Measurements from ENCODE around the gene TMEM63C. TPM values are rescaled to one million over a fixed set of nuclear protein-coding genes. Genes with fewer than 3 reads are reported as not detected.

The TMEM63C gene
- polyA plus RNA-seq, 3 donors, result 0.57 to 1.1 (median 0.81) TPM

DNA sequence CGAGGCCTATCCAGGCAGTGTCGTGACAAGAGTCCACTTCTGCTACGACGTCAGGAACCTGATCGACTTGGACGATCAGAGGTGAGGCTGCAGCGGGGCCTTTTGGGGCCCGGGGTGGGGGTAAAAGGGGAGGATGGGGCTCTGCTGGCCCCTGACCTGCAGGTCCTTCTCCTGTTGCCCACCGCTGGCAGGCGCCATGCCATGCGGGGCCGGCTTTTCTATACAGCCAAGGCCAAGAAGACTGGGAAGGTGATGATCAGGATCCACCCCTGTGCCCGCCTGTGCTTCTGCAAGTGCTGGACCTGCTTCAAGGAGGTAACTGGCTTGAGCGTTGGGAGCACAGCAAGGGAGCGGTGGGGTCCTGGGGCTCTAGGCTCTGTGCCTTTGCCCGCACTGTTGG lies 57.8 kb downstream of the TMEM63C start:
- no peak for DNase-seq (ENCODE audit: extremely low read depth in 1 of 11, low read depth in 9 of 11, low spot score in 4 of 11)

DNA sequence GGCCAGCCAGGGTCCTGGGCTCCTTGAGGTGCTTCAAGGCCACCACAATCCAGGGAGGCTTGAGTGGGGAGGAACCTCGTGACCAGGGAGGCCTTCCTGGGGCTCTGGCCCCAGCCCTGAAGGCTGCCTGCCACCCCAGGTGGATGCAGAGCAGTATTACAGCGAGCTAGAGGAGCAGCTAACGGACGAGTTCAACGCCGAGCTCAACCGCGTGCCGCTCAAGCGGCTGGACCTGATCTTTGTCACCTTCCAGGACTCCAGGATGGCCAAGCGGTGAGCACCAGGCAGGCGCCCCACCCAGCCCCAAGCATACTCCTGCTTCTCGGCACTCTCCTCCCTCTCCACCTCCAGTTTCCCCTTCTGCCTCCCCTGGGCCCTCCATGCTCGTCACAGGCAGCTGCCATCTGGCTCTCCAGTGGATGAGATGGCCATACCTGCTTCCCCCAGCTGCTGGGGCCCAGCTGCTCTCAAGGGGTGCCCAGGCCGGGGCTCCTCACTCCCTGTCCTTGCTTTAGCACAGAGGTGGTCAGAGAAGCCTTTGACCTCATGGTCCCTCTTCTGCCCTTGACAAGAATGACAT lies 58.8 kb downstream of the TMEM63C start:
- DNase-seq (ENCODE audit: extremely low read depth in 1 of 11, low read depth in 9 of 11, low spot score in 4 of 11), result no peak

DNA sequence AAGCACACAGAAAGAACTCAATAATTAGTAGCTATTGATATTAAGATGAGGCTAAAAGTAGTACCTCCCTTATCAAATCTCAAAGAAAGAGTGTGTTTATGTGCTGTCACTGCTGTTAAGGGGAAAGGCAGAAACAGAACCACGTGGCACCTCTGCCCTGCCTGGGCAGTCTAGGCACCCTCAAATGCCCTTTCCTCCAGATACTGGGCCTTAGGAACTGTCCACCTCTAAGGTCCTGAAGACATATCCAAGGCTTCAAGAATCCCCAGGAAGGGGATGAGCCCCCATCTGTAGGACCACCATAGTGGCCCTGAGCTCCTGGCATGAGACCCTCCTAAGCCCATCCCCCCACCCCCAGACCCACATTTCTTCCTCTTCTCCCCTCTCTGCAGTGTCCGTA lies 60.4 kb downstream of the TMEM63C start:
- peak in 1 of 11 donors; percentile 11 for DNase-seq (ENCODE audit: extremely low read depth in 1 of 11, low read depth in 9 of 11, low spot score in 4 of 11)

DNA sequence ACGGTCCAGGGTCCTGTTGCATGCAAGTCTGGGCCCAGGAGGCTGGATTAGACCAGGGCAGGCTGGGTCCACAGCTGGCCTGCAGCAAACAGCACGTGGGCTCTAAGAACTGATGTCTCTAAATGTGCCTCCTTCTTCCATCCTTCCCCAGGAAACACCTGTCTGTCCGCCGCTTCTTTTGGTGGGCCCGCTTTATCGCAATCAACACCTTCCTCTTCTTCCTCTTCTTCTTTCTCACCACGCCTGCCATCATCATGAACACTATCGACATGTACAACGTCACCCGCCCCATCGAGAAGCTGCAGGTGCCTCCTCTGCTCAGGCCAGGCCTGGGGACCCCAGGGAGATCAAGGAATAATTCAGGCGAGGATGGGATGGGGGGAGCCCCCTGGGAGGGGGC lies 61.2 kb downstream of the TMEM63C start:
- no peak for DNase-seq (ENCODE audit: extremely low read depth in 1 of 11, low read depth in 9 of 11, low spot score in 4 of 11)

DNA sequence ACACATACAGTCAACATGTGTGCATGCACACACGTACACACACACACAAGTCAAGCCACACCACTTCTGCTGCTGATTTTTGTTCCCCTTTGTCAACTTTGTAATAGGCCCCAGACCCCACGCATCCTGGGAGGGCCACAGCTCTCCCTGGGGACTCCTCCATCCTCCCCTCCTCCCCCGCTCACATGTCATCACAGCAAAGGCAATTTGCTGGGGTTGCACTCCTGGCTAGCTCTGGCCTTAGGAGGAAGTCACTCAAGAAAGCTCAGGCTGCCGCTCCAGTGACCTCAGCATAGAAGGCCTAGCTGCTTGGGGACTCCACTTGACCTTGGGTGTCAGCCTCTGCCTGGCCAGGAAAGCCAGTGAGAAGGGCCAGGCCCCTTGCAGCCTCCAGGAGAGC lies 62.3 kb downstream of the TMEM63C start:
- no peak for DNase-seq (ENCODE audit: extremely low read depth in 1 of 11, low read depth in 9 of 11, low spot score in 4 of 11)

DNA sequence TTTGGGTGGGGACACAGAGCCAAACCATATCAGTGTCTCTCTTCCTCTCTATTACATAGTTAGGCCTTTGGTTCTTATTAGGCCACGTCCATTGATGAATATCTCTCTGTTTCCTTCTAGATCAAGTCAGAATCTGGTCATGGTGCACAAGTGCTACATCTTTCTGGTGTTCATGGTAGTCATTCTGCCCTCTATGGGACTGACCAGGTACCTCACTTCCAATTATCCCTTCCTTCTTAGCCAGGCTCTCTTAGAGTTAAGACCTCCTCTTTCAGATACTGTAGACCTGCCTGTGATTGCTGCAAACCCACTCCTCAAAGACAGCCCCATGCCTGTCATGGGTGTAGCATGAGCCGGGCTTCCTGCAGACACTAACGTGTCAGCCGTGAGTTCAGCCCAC lies 64.2 kb downstream of the TMEM63C start:
- DNase-seq (ENCODE audit: extremely low read depth in 1 of 11, low read depth in 9 of 11, low spot score in 4 of 11), result no peak

DNA sequence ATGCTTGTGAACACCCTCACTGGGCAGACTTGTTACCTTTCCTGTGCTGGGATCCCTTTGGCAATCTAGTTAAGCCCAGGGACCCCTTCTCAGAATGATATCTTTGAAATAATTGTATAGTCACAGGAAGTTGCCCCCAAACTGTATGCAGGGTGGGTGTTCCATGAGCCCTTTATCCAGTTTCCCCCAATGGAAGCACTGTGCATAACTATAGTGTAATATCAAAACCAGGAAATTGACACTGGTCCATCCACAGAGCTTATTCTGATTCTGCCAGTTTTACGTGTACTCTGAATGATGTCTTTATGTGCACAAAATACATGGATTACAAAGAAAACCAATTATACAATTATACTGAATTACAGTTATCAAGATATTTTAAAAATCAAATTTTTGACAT lies 65.2 kb downstream of the TMEM63C start:
- DNase-seq (ENCODE audit: extremely low read depth in 1 of 11, low read depth in 9 of 11, low spot score in 4 of 11), result no peak

DNA sequence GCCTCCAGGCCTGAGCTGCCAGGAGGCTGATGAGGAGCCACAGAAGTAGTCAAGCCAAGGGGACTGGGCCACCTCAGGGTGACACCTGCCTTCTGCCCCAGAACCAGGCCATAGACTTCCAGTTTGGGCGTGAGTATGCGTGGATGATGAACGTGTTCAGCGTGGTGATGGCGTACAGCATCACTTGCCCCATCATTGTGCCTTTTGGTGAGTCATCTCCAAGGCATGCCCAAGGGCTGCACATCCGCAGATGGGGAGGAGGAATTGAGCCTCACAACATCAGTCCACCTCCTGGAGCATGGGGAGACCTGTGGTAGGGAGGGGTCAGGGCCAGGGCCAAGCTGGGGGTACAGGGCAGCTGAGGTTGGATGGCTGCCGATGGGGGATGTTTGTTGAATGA lies 67.1 kb downstream of the TMEM63C start:
- no peak for DNase-seq (ENCODE audit: extremely low read depth in 1 of 11, low read depth in 9 of 11, low spot score in 4 of 11)

DNA sequence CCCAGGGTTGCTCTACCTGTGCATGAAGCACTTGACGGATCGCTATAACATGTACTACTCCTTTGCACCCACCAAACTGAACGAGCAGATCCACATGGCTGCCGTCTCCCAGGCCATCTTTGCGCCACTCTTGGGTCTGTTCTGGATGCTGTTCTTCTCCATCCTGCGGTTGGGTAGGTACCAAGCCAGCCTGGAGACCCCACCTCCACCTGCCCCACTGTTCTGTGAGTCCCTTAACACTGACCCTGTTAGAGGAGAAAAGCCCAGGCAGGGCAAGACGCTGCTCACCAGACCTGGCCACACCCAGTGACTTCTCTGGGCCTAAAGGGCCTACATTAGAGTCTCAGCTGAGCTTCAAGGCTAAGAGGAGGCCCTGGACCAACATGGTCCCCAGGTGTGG lies 67.7 kb downstream of the TMEM63C start:
- no peak for DNase-seq (ENCODE audit: extremely low read depth in 1 of 11, low read depth in 9 of 11, low spot score in 4 of 11)

DNA sequence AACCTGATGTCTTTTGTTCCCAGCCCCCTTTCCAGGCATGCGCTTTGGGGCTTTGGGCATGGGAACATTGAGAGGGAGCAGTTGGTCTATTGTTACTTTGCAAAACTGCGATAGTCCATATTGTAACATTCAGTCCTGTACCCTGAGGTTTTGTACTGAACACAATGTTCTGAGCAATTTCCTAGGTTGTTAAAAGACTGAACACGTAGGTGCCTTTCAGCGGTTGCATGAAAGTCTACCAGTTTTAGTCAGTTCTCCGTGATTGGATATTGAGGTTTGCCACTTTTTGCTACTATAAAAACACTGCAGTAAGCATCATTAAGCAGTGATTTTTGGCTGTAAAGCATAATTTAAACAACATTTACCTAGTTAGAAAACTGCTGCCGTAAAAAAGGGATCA lies 69.3 kb downstream of the TMEM63C start:
- DNase-seq (ENCODE audit: extremely low read depth in 1 of 11, low read depth in 9 of 11, low spot score in 4 of 11), result no peak

DNA sequence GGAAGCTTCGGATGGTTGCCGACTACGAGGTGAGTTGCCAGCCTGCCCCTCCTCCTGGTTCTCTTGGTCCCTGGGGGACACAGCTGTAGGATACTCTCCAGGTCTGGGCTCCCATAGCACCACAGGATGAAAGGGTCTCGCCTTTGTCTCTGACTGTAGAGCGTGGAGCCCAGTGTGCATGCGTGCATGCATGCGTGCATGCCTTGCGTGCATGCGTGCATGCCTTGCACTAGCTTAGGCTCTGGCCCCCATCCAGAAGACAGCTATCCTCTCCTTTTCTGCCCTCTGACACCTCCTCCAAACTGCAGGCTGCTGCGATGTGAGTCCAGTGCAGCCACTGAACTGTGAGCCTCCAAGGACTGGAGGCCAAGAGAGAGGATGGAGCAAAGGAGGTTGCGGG lies 70.3 kb downstream of the TMEM63C start:
- DNase-seq (ENCODE audit: extremely low read depth in 1 of 11, low read depth in 9 of 11, low spot score in 4 of 11), result no peak

DNA sequence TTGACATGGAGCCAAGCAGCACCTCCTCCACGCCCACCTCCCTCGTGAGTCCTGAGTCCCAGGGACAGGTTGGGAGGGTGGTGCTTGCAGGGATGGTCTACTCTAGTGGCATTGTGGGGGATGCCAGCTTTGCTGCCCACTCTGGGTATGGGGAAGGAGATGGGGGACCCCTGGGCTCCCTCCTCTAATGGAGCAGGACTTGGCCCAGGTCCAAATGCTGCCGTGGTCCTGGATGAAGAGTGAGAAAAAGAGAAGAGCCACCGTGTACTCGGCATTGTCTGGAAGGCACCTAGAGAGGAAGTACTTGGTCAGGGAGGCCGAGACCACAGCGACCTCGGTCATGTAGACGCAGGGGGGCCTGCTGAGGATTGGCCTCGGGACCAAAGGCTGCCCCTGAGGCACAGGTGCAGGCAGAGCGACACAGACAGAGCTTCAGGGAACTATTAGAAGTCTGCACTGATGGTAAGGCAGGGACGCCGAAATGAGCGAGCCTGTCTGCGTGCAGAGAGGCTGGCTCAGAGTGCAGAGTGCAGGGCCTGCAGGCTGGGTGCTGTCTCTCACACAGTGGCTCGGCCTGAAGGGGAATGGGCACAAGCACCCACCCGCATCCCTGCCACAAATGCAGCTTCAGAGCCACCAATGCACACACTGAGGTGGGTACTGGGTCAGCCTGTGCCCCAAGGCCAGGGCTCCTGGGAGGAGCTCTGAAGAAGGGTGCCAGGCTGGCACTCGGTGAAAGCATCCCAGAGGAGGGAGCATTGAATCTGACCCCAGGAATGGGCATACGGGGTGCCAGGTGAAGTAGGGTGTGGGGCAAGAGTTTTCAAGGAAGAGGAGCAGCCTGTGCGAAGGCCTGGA lies 72.0 kb downstream of the TMEM63C start:
- no peak for DNase-seq (ENCODE audit: extremely low read depth in 1 of 11, low read depth in 9 of 11, low spot score in 4 of 11)

DNA sequence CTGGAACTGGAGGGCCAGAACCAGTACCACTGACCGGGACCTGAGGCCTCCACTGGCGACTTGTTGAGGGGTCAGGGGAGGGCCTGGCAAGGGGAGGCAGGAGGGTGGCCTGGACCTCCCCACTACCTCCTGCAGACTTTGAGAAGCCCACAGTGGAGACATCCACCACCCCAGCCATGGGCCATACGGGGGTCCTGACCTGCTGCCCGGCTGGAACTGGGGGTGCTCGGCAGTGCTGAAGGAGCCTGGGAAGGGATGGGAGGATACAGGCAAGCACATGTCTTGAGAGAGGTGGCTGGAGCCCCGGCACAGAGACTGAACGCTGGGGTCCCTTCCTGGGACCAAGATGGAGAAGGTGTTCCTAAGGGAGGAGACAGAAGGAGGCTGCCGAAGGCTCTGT lies 75.1 kb downstream of the TMEM63C start:
- DNase-seq (ENCODE audit: extremely low read depth in 1 of 11, low read depth in 9 of 11, low spot score in 4 of 11), result no peak

DNA sequence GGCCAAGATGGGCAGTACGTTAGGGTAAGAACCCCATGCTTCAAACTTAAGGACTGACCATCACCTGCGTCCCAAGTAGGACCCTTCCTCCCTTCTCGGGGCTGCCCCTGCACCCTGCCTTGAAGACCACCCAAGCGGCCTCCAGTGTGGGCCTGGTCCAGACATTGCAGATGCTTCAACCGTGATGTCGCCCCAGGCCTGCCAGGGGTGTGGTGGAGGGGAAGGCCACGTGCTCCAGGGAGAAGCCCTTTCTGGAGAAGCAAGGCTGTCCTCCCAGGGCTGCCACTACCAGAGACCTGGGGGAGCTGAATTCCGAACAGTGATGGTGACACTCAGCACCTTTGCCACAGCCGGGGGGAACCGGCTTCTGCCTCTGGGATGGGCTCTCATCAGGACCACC lies 76.1 kb downstream of the TMEM63C start:
- no peak for DNase-seq (ENCODE audit: extremely low read depth in 1 of 11, low read depth in 9 of 11, low spot score in 4 of 11)

DNA sequence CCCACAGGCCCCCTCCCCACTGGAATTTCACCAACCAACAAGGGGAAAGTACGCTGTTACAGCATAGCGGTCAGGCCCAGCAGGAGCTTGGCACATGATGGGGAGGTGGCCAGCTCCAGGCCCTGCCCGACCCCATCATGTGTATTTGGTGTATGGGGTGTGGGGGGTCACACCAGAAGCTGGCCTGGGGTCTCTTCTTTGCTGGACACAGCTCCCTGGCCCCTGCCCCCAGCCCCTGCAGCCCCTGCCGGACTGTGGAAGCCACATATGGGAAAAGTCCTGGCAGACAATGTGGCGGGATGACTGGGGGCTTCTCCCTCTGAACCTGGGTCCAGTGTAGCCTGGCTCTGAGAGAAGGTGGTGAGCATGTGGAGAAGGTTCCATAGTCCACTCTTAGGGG lies 77.0 kb downstream of the TMEM63C start:
- no peak for DNase-seq (ENCODE audit: extremely low read depth in 1 of 11, low read depth in 9 of 11, low spot score in 4 of 11)

DNA sequence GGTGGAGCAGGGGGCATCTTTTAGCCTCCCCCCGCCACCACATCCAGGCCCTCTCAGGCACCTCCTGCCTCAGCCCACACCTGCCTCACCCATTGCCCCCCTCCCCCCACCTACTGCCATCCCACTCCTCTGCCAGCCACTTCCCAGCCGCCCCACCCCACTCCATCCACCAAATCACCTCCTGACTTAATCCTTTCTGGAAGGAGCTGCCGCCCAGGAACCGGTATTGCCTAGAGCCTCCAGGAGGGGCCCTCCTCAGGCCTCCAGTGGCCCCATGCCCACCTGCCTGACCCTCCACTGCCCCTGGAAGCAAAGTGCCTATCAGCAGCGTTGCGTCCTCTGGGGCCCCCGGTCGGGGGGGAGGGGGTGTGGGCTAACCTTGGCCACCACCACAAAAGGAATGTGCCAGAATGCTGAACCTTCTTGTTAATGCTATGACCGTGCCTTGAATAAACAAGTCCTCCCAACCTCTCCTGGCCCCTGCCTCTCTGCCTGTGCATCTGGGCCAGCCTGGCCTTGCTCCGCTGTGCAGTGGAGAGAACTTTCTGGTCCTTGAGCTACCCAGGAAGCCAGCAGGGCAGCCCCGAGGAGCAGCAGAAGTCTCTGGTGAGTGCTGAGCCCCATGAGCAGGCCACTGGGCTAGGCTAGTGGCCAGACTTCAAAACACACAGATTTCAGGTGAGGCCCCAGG lies 77.6 kb downstream of the TMEM63C start:
- DNase-seq (ENCODE audit: extremely low read depth in 1 of 11, low read depth in 9 of 11, low spot score in 4 of 11), result no peak

DNA sequence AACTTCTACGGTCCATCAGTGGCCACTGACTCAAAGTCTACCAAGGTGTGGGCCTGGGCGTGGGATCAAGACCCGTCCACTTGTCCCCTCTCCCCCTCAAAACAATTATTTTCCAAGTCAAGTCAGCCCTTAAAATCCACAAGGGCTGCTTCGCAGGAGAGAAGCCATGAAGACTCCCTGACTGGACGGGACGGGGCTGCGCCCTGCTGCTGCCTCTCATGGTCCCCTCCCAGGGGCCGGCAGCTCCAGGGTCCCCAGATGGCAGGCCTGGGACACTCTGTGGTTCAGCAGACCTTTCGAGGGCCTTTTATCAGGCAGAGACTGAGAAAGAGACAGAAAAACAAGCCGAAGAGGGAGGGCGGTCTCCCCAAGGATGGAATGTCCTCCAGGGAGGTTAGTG lies 78.6 kb downstream of the TMEM63C start:
- DNase-seq (ENCODE audit: extremely low read depth in 1 of 11, low read depth in 9 of 11, low spot score in 4 of 11), result no peak

DNA sequence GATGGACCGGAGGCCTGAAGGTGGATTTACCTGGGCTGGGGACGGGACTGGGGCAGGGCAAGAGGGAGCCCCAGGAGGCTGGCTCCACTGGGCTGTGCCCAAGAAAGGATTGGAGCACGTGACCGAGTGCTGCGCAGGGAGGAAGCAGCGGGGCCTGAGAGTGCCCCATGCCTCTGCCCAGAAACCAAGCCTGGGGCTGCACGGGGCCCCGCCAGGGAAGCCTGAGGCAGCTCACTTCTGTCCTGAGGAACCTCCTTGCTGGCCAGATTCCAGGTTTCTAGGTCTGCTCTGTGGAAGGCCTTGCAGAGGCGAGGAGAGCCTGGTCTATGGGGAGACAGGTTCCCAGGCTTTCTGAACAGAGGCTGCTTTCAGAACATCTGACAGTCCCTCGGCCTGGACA lies 79.0 kb downstream of the TMEM63C start:
- no peak for DNase-seq (ENCODE audit: extremely low read depth in 1 of 11, low read depth in 9 of 11, low spot score in 4 of 11)

DNA sequence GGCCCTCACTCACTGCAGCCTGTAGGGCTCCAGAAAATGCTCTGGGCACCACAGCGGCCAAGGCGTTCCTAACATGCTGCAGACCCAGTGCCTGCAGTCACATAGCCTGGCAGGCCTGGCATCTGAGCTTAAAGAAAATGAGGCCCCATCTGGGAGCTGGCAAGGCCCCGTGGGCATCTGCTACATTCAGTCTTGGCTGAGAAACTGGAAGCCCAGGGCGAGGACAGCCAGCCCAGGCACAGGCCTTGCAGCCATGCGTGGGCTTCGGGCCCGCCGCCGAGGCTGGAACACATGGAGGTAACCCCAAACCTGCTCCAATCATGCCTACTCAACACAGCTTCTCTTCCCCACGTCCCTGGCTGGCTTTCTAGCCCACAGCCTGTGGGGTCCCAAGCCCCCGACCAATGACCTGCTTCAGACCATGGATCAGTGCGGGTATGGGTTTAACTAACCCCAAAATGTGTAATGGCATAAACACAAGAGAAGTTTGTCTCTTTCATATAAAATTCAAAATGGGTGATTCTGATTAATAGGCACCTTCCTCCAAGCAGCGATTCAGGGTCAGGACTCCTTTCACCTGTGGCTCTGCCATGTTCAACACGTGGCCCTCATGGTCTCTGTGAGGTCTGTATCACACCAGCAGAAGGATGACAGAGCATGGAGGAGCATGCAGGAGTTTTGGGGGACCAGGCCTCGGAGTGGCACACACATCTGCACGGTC lies 83.0 kb downstream of the TMEM63C start:
- DNase-seq (ENCODE audit: extremely low read depth in 1 of 11, low read depth in 9 of 11, low spot score in 4 of 11), result no peak

DNA sequence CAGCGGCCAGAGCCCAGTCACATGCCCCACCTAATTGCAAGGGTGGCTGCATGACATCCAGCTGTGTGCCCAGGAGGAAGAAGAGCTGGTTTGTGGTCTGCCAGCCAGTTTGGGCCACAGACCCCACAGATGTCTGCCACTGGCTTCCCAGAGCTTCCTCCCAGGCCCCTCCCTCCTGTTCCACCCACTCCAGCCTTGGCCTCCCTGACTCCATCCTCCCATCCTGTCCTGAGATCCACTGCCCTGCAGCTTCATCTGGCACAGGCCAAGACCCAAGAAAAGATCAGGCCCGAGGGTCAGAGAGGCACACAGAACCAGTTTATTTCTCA lies 83.6 kb downstream of the TMEM63C start:
- DNase-seq (ENCODE audit: extremely low read depth in 1 of 11, low read depth in 9 of 11, low spot score in 4 of 11), result no peak
